ENCODE measurements around the gene GAS2. TPM values are rescaled to one million over a fixed set of nuclear protein-coding genes. Genes with fewer than 3 reads are reported as not detected.

GAS2 gene
- total and polyA plus RNA-seq, 2 of the 4 experiments (the other 2 are of a cell fraction) = 0.51 to 0.90 TPM

DNA sequence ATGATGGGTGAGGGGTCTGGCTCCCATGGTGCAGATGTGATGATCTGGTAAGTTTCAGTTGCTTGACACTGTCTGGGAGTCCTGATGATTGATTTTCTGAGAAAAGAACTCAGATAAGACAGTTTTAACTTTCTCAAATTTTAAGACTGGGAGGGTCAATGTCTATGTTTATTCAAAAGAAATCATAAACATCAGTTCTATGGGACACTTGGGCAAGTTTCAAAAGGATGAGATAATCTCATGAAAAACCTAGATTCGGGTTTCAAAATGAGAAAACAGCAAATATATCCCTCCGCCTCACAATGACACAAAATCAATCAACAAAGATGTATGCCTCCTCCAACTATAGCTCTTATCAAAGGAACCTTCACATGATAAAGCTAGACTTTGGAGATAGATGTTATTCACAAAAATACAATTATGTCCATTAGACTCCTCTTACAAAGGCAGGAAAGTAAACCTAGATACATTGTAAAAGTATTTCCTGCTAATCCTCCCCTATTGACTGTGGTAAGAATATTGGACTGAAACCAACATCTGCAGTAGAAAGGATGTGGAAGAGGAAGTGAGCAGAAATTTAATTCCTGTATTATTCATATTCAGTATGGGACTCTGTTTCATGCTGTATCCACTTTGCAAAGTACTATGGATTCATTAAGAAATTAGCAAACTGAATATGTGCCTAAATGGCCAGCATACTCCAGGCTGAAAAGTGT, 141.6 kb downstream of the GAS2 start:
- no peak overlapping the region for H4K8ac ChIP-seq (ENCODE audit: low read depth in 2 of 2, low read length in 2 of 2)
- H3K4me3 ChIP-seq (ENCODE audit: insufficient read depth, low read depth, low read length) = no peak overlapping the region
- H2BK5ac ChIP-seq (ENCODE audit: low read depth, low read length, poor library complexity, severe bottlenecking) = no peak overlapping the region
- no peak overlapping the region for H2BK20ac ChIP-seq (ENCODE audit: low read depth, low read length)
- TF ChIP-seq, protein P1, sequence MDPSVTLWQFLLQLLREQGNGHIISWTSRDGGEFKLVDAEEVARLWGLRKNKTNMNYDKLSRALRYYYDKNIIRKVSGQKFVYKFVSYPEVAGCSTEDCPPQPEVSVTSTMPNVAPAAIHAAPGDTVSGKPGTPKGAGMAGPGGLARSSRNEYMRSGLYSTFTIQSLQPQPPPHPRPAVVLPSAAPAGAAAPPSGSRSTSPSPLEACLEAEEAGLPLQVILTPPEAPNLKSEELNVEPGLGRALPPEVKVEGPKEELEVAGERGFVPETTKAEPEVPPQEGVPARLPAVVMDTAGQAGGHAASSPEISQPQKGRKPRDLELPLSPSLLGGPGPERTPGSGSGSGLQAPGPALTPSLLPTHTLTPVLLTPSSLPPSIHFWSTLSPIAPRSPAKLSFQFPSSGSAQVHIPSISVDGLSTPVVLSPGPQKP (IDR thresholded peaks at IDR 0.05; ENCODE audit: borderline replicate concordance, low read depth, low read length) = no peak
- no peak for TF ChIP-seq FOS (IDR thresholded peaks at IDR 0.05; ENCODE audit: low read depth, low read length)
- TF ChIP-seq, protein P2, sequence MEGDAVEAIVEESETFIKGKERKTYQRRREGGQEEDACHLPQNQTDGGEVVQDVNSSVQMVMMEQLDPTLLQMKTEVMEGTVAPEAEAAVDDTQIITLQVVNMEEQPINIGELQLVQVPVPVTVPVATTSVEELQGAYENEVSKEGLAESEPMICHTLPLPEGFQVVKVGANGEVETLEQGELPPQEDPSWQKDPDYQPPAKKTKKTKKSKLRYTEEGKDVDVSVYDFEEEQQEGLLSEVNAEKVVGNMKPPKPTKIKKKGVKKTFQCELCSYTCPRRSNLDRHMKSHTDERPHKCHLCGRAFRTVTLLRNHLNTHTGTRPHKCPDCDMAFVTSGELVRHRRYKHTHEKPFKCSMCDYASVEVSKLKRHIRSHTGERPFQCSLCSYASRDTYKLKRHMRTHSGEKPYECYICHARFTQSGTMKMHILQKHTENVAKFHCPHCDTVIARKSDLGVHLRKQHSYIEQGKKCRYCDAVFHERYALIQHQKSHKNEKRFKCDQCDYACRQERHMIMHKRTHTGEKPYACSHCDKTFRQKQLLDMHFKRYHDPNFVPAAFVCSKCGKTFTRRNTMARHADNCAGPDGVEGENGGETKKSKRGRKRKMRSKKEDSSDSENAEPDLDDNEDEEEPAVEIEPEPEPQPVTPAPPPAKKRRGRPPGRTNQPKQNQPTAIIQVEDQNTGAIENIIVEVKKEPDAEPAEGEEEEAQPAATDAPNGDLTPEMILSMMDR (conservative IDR thresholded peaks at IDR 0.05; ENCODE audit: low read depth, low read length) = no peak
- no peak for TF ChIP-seq SMC3 (IDR thresholded peaks at IDR 0.05; ENCODE audit: low read depth, low read length)
- TF ChIP-seq NFE2L2 (IDR thresholded peaks at IDR 0.05; ENCODE audit: low read depth, low read length) = no peak
- H3K14ac ChIP-seq (replicated peaks; ENCODE audit: low read depth, low read length) = no peak overlapping the region
- dilution Hi-C loops (cut with HindIII; ENCODE audit: low sequenced_read_pairs, unreplicated experiment) = no loop called here
- no peak overlapping the region for H2AK9ac ChIP-seq (replicated peaks; ENCODE audit: low read depth, low read length, poor library complexity)
- intact Hi-C loops (cut with micrococcal nuclease) = no loop called here
- H3K23ac ChIP-seq (ENCODE audit: low read depth, low read length) = no peak overlapping the region
- CTCF ChIA-PET = interaction anchor here (1.1 kb wide), 1 partner anchor 12 kb away, joined by 4 read pairs; no protein-coding TSS in a partner anchor
- BruUV-seq (replicated peaks) = no TSS peak
- H3K9ac ChIP-seq (ENCODE audit: low read depth, low read length) = no peak overlapping the region
- ATAC-seq (ENCODE audit: low read depth) (peak; percentile 24; the same call in 1 of the 2 replicates), DNase-seq (peak; percentile 60)
- no peaks in the 10 kb centered on the region for H3K9me1 ChIP-seq (ENCODE audit: insufficient read depth, low read length)
- H2BK15ac ChIP-seq (ENCODE audit: low read depth, low read length) = no peak overlapping the region
- no peaks in the 10 kb centered on the region for H3K79me1 ChIP-seq (ENCODE audit: low read depth in 1 of 2, low read length in 2 of 2)
- H3K9me3 ChIP-seq (ENCODE audit: control insufficient read depth, insufficient read depth, low read length) = no peaks in the 10 kb centered on the region
- H3K4me1 ChIP-seq (ENCODE audit: control insufficient read depth, insufficient read depth, low read length) = no peaks in the 10 kb centered on the region
- no peak overlapping the region for H3K4me2 ChIP-seq (ENCODE audit: low read depth, low read length)
- H3K18ac ChIP-seq (ENCODE audit: low read depth, low read length) = no peak overlapping the region
- H2AFZ ChIP-seq (replicated peaks; ENCODE audit: low read length, poor library complexity) = no peak overlapping the region
- H3K4ac ChIP-seq (ENCODE audit: low read depth, low read length) = no peak overlapping the region
- H4K20me1 ChIP-seq (ENCODE audit: insufficient read depth, low read length) = no peaks in the 10 kb centered on the region
- no peak overlapping the region for H3K27ac ChIP-seq (ENCODE audit: insufficient read depth, low read length)
- H3K27me3 ChIP-seq (ENCODE audit: control insufficient read depth, insufficient read depth, low read length) = no peaks in the 10 kb centered on the region; the same call in 1 of the 2 replicates
- H3K56ac ChIP-seq (ENCODE audit: extremely low read depth, insufficient read depth, low read length) = no peak overlapping the region
- no peak overlapping the region for H4K91ac ChIP-seq (ENCODE audit: insufficient read depth, low read depth, low read length)
- POLR2A ChIA-PET (ENCODE audit: unreplicated experiment) = no interaction called here
- no peak overlapping the region for H2AK5ac ChIP-seq (ENCODE audit: low read depth, low read length)
- WGBS, 2 experiments (ENCODE audit: extremely low coverage in 2 of 2, insufficient read length in 1 of 2) = no CpG with 5 or more reads among the region's 2 CpGs
- H2BK120ac ChIP-seq (ENCODE audit: low read depth, low read length) = no peak overlapping the region
- H3K36me3 ChIP-seq (ENCODE audit: control insufficient read depth, insufficient read depth, low read length) = no peaks in the 10 kb centered on the region
- in situ Hi-C loops (cut with MboI; ENCODE audit: low sequenced_read_pairs) = no loop called here
- H4K5ac ChIP-seq (ENCODE audit: low read depth, low read length) = no peak overlapping the region

All from IMR-90 (cell line).